Neuronal stem cell (in vitro differentiated cells): ENCODE data around the gene ARFIP2.
A peak's percentile ranks its signal among the peaks of the same experiment; 100 is the strongest.

Experiments used
- DNase-seq: peaks from one replicate; pipeline ENCODE4 v3.0.0-alpha.2; 2013; ENCODE audit warnings: low spot score
- H2AFZ ChIP-seq: one replicate; pipeline ENCODE4 v1.6.1; 2013; ENCODE audit warnings: mild to moderate bottlenecking, low read length, inconsistent platforms
- H2AK5ac ChIP-seq: 2 replicates; pipeline ENCODE4 v1.6.1; 2013; ENCODE audit warnings: low read depth, mild to moderate bottlenecking, inconsistent platforms, low read length, moderate library complexity, mixed read lengths
- H2BK120ac ChIP-seq: 2 replicates; pipeline ENCODE4 v1.6.1; 2013; ENCODE audit warnings: low read depth, mild to moderate bottlenecking, inconsistent platforms, low read length, moderate library complexity, mixed read lengths
- H2BK12ac ChIP-seq: one replicate; pipeline ENCODE4 v1.6.1; 2013; ENCODE audit warnings: low read length, inconsistent platforms
- H2BK15ac ChIP-seq: 2 replicates; pipeline ENCODE4 v1.6.1; 2013; ENCODE audit warnings: mild to moderate bottlenecking, low read length, inconsistent platforms, mixed read lengths
- H2BK5ac ChIP-seq: one replicate; pipeline ENCODE4 v1.6.1; 2013; ENCODE audit warnings: inconsistent platforms, mild to moderate bottlenecking, low read length, moderate library complexity
- H3K14ac ChIP-seq: one replicate; pipeline ENCODE4 v1.6.1; 2013; ENCODE audit warnings: low read length, inconsistent platforms
- H3K18ac ChIP-seq: 2 replicates; pipeline ENCODE4 v1.6.1; 2013; ENCODE audit warnings: low read length, inconsistent platforms
- H3K23ac ChIP-seq: 2 replicates; pipeline ENCODE4 v1.6.1; 2013; ENCODE audit warnings: low read depth, mild to moderate bottlenecking, mixed read lengths, low read length, inconsistent platforms; ENCODE audit not compliant: poor library complexity
- H3K27ac ChIP-seq: replicated peaks from 3 replicates; pipeline ENCODE4 v1.5.1; 2013; ENCODE audit warnings: low read length, inconsistent platforms
- H3K27me3 ChIP-seq, 3 experiments: 2 replicates each; pipeline ENCODE4 v1.6.1; 2013; ENCODE audit warnings: low read length in 3 of 3, mild to moderate bottlenecking in 2 of 3, inconsistent platforms in 1 of 3, low read depth in 1 of 3, mixed read lengths in 1 of 3, moderate library complexity in 1 of 3; ENCODE audit not compliant: control insufficient read depth in 3 of 3, insufficient read depth in 3 of 3
- H3K36me3 ChIP-seq, 2 donors: replicated peaks in 1 of 2; 2 replicates each; pipeline ENCODE4 v1.6.1; 2013; ENCODE audit warnings: low read length in 2 of 2; ENCODE audit not compliant: control insufficient read depth in 2 of 2, insufficient read depth in 2 of 2
- H3K4ac ChIP-seq: 2 replicates; pipeline ENCODE4 v1.6.1; 2013; ENCODE audit warnings: inconsistent platforms, mild to moderate bottlenecking, low read length, moderate library complexity
- H3K4me1 ChIP-seq, 2 donors: 1 replicate in 1 of 2; 2 replicates in 1 of 2; pipeline ENCODE4 v1.6.1; 2013; ENCODE audit warnings: low read length in 2 of 2, low read depth in 1 of 2; ENCODE audit not compliant: control insufficient read depth in 2 of 2, insufficient read depth in 1 of 2
- H3K4me2 ChIP-seq: one replicate; pipeline ENCODE4 v1.6.1; 2013; ENCODE audit warnings: mild to moderate bottlenecking, low read length, inconsistent platforms; ENCODE audit not compliant: insufficient read depth, poor library complexity, severe bottlenecking
- H3K4me3 ChIP-seq, 2 donors: 2 replicates each; pipeline ENCODE4 v1.5.1; 2013; ENCODE audit warnings: low read length in 2 of 2, mild to moderate bottlenecking in 2 of 2, inconsistent platforms in 1 of 2, moderate library complexity in 1 of 2
- H3K79me1 ChIP-seq: one replicate; pipeline ENCODE4 v1.6.1; 2013; ENCODE audit warnings: low read depth, mild to moderate bottlenecking, inconsistent platforms, low read length, moderate library complexity
- H3K9ac ChIP-seq: one replicate; pipeline ENCODE4 v1.6.1; 2013; ENCODE audit warnings: mild to moderate bottlenecking, low read depth, low read length, inconsistent platforms; ENCODE audit not compliant: poor library complexity
- H3K9me3 ChIP-seq, 2 donors: replicated peaks in 1 of 2; 2 replicates each; pipeline versions ENCODE3 to v1.6.1; 2013; ENCODE audit warnings: low read length in 2 of 2, mild to moderate bottlenecking in 2 of 2, inconsistent platforms in 1 of 2, low read depth in 1 of 2, mixed read lengths in 1 of 2, moderate library complexity in 1 of 2; ENCODE audit not compliant: control insufficient read depth in 2 of 2, insufficient read depth in 1 of 2
- H4K8ac ChIP-seq: one replicate; pipeline ENCODE4 v1.6.1; 2013; ENCODE audit warnings: low read depth, mild to moderate bottlenecking, inconsistent platforms, low read length, moderate library complexity
- H4K91ac ChIP-seq: one replicate; pipeline ENCODE4 v1.6.1; 2013; ENCODE audit warnings: low read length, low read depth, mild to moderate bottlenecking, inconsistent platforms; ENCODE audit not compliant: poor library complexity
- WGBS, 2 donors: extraction: QIAGEN DNeasy Blood & Tissue Kit; methylation state at CpG; one replicate each; pipeline ENCODE4 v1.1.7; 2013; ENCODE audit warnings: missing lambda C conversion rate in 2 of 2, mixed read lengths in 1 of 2; ENCODE audit not compliant: insufficient read length in 2 of 2, insufficient replicate concordance in 1 of 2; ENCODE audit errors: extremely low coverage in 2 of 2; 5-methylcytosine and 5-hydroxymethylcytosine counted together

Gene ARFIP2

GRCh38 chr11:6448574-6448973 is 32.6 kb downstream of the ARFIP2 start:
- Histone ChIP-seq H3K9ac (no peak overlapping the region), H3K27me3 (no peaks in the 10 kb centered on the region), H3K79me1 (no peaks in the 10 kb centered on the region), H3K4me3 (no peak overlapping the region), H3K14ac (no peak overlapping the region), H2AK5ac (no peak overlapping the region), H2BK120ac (no peak overlapping the region), H3K4ac (no peak overlapping the region), H4K8ac (no peak overlapping the region), H3K18ac (no peak overlapping the region), H3K4me2 (no peak overlapping the region), H3K36me3 (peaks cover 18 to 45% of the 10 kb centered on the region in 2 donors), H2BK5ac (no peak overlapping the region), H3K27ac (no peak overlapping the region), H2BK15ac (no peak overlapping the region), H3K23ac (peak overlapping the region; percentile 38), H2BK12ac (no peak overlapping the region), H3K9me3 (no peaks in the 10 kb centered on the region), H4K91ac (no peak overlapping the region), H3K4me1 (no peaks in the 10 kb centered on the region), H2AFZ (no peak overlapping the region)
- no CpG with 5 or more reads among the region's 3 CpGs for WGBS, 2 donors
- DNase-seq: no peak

DNA sequence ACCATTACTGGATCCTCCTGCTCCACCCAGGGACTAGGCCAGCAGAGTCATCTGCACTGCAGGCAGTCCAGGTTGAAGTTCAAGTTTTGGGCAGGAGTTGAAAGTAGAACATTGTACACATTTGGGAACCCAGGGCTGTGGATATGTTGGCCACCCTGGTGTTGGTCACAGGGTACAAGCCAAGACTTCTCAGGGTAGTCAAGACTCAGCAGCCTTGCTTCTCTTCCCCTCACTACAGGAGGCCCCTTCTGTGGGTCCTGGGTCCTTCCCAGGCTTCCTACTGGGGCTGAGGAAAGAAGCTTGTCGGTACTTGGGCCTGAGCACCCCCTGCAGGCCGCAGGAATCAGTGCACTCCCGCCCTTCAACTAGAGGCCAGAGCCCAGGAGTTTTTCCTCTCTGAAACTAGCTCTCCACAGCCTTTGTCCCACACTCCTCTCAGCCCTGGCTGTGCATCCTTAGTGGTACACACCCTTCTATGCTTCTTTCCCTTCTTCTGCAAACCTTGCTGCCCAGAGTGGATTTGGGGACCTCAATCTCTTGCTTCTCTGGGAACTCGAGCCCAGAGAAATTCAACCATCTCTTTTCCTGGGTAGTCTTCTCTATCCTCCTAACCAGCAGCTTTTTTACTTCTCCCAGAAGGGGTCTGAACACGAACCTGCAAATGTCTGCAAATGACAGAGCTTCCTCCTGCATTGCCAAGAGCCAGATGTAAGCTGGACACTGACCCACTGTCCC is 37.7 kb downstream of the ARFIP2 start:
- DNase-seq: peak; percentile 31
- WGBS, 2 donors: no CpG with 5 or more reads among the region's 5 CpGs
- Histone ChIP-seq H3K79me1 (no peaks in the 10 kb centered on the region), H4K91ac (no peak overlapping the region), H2AFZ (no peak overlapping the region), H3K4me2 (no peak overlapping the region), H2BK15ac (no peak overlapping the region), H4K8ac (no peak overlapping the region), H3K23ac (no peak overlapping the region), H2BK5ac (no peak overlapping the region), H3K4me3 (no peak overlapping the region), H3K18ac (no peak overlapping the region), H3K27me3 (no peaks in the 10 kb centered on the region), H3K14ac (no peak overlapping the region), H2AK5ac (no peak overlapping the region), H2BK120ac (no peak overlapping the region), H3K27ac (no peak overlapping the region), H3K9ac (no peak overlapping the region), H2BK12ac (no peak overlapping the region), H3K9me3 (no peaks in the 10 kb centered on the region), H3K4me1 (no peaks in the 10 kb centered on the region), H3K36me3 (no peaks in the 10 kb centered on the region), H3K4ac (no peak overlapping the region)

DNA sequence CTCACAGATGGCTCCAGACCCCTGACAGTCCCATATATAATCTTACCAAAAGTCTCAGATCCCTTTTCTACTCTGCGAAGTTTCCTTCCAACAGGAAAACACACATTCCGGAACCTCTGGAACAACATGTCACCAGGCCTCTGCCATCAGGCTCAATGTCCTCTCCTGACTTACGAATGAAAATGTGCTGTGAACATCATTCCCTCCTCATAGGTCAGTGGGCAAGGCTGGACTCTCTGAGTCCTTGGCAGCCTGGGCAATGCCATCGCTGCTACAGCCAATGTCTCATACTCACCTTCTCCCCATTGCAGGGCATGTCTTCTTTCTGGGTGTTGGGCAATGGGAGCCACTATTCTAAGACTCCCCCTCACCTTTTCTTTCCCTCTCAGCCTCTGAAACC is 38.7 kb downstream of the ARFIP2 start:
- no CpG with 5 or more reads among the region's 4 CpGs for WGBS, 2 donors
- no peak overlapping the region for H3K4ac ChIP-seq
- no peak overlapping the region for H3K14ac ChIP-seq

GRCh38 chr11:6440906-6441358 is 40.2 kb downstream of the ARFIP2 start, which contains the start of gene HPX:
Gene HPX, minus strand, starts transcription at chr11:6440987. Its CDS starts 24 bp downstream, at chr11:6440963.
- no CpG with 5 or more reads among the region's 3 CpGs for WGBS, 2 donors
- Histone ChIP-seq H3K14ac (no peak within 1 kb of the TSS), H3K4me1 (peaks cover 2% of the 10 kb centered on the region in 2 donors), H3K27me3 (no peaks in the 10 kb centered on the region), H3K23ac (no peak within 1 kb of the TSS), H3K9me3 (no peaks in the 10 kb centered on the region), H4K91ac (no peak within 1 kb of the TSS), H2AFZ (no peak within 1 kb of the TSS), H3K4me3 (no peak within 1 kb of the TSS), H2BK120ac (no peak within 1 kb of the TSS), H3K4me2 (no peak within 1 kb of the TSS), H2BK12ac (no peak within 1 kb of the TSS), H3K9ac (no peak within 1 kb of the TSS), H3K18ac (no peak within 1 kb of the TSS), H2AK5ac (no peak within 1 kb of the TSS), H2BK15ac (no peak within 1 kb of the TSS), H3K79me1 (no peaks in the 10 kb centered on the region), H3K4ac (no peak within 1 kb of the TSS), H4K8ac (no peak within 1 kb of the TSS), H3K27ac (no peak within 1 kb of the TSS), H2BK5ac (no peak within 1 kb of the TSS), H3K36me3 (no peaks in the 10 kb centered on the region)
- DNase-seq: no peak

More for the DNA sequence above, 38.7 kb downstream of the ARFIP2 start:
- no peak overlapping the region for H3K4me2 ChIP-seq
- H3K9me3 ChIP-seq: no peaks in the 10 kb centered on the region
- no peak overlapping the region for H3K23ac ChIP-seq
- no peaks in the 10 kb centered on the region for H3K27me3 ChIP-seq
- peaks cover 2% of the 10 kb centered on the region in 2 donors for H3K4me1 ChIP-seq
- H2BK120ac ChIP-seq: no peak overlapping the region
- no peak for DNase-seq
- H4K8ac ChIP-seq: no peak overlapping the region
- no peaks in the 10 kb centered on the region for H3K79me1 ChIP-seq
- H2BK5ac ChIP-seq: no peak overlapping the region
- H2AK5ac ChIP-seq: no peak overlapping the region
- H3K18ac ChIP-seq: no peak overlapping the region
- H2AFZ ChIP-seq: no peak overlapping the region
- H3K27ac ChIP-seq: no peak overlapping the region
- H3K9ac ChIP-seq: no peak overlapping the region
- H3K4me3 ChIP-seq: no peak overlapping the region
- H3K36me3 ChIP-seq: no peaks in the 10 kb centered on the region
- no peak overlapping the region for H4K91ac ChIP-seq
- no peak overlapping the region for H2BK15ac ChIP-seq
- H2BK12ac ChIP-seq: no peak overlapping the region
